IMR-90 (cell line): Measurements from ENCODE around the gene EMSY. TPM values are rescaled to one million over a fixed set of nuclear protein-coding genes. Genes with fewer than 3 reads are reported as not detected.

ENCODE experiments used
- ATAC-seq: fragments of 200-7000 bp; cut with Tn5 transposase; 2 replicates; pipeline ENCODE4 v1.9.1; 2020; ENCODE audit warnings: low read depth, mild to moderate bottlenecking, moderate library complexity
- BruUV-seq: library from RNA; stranded (reverse); fragments of 400-500 nt; replicated peaks from 2 replicates; lab custom pipeline; 2021; lab: Mats Ljungman, UMichigan
- CTCF ChIA-PET: fragments of 300-600 bp; formaldehyde crosslinking; extraction: SDS; loops from one replicate; lab custom pipeline; 2021; ENCODE audit warnings: antibody characterized with exemption; lab: Yijun Ruan, JAX
- POLR2A ChIA-PET: fragments of 300-600 bp; sonication (Branson Sonifier 250); formaldehyde crosslinking; loops from one replicate; lab custom pipeline; 2022; ENCODE audit warnings: antibody characterized with exemption; ENCODE audit not compliant: unreplicated experiment; lab: Charles Lee
- DNase-seq: peaks from one replicate; pipeline ENCODE4 v3.0.0; 2013
- H2AFZ ChIP-seq: replicated peaks from 2 replicates; pipeline ENCODE3; 2013; ENCODE audit warnings: low read length, mild to moderate bottlenecking; ENCODE audit not compliant: poor library complexity
- H2AK5ac ChIP-seq: 2 replicates; pipeline ENCODE4 v1.6.1; 2013; ENCODE audit warnings: low read depth, low read length, inconsistent platforms
- H2AK9ac ChIP-seq: replicated peaks from 2 replicates; pipeline ENCODE3; 2013; ENCODE audit warnings: mild to moderate bottlenecking, low read depth, low read length, moderate library complexity; ENCODE audit not compliant: poor library complexity
- H2BK120ac ChIP-seq: 2 replicates; pipeline ENCODE4 v1.6.1; 2013; ENCODE audit warnings: low read depth, low read length, inconsistent platforms
- H2BK15ac ChIP-seq: 3 replicates; pipeline ENCODE4 v1.6.1; 2013; ENCODE audit warnings: low read depth, low read length, inconsistent platforms
- H2BK20ac ChIP-seq: 2 replicates; pipeline ENCODE4 v1.6.1; 2013; ENCODE audit warnings: low read depth, mild to moderate bottlenecking, inconsistent platforms, low read length, moderate library complexity
- H2BK5ac ChIP-seq: 2 replicates; pipeline ENCODE4 v1.6.1; 2013; ENCODE audit warnings: mild to moderate bottlenecking, low read depth, low read length, inconsistent platforms; ENCODE audit not compliant: poor library complexity, severe bottlenecking
- H3K14ac ChIP-seq: replicated peaks from 2 replicates; pipeline ENCODE4 v1.6.1; 2013; ENCODE audit warnings: low read depth, low read length, inconsistent platforms
- H3K18ac ChIP-seq: 2 replicates; pipeline ENCODE4 v1.6.1; 2013; ENCODE audit warnings: low read depth, low read length, control low read depth
- H3K23ac ChIP-seq: 2 replicates; pipeline ENCODE4 v1.6.1; 2013; ENCODE audit warnings: low read depth, low read length, inconsistent platforms
- H3K27ac ChIP-seq: 2 replicates; pipeline ENCODE4 v1.5.1; 2013; ENCODE audit warnings: mild to moderate bottlenecking, control low read depth, low read length; ENCODE audit not compliant: insufficient read depth
- H3K27me3 ChIP-seq: 2 replicates; pipeline ENCODE4 v1.6.1; 2013; ENCODE audit warnings: low read length; ENCODE audit not compliant: control insufficient read depth, insufficient read depth
- H3K36me3 ChIP-seq: 2 replicates; pipeline ENCODE4 v1.6.1; 2013; ENCODE audit warnings: low read length, mixed read lengths; ENCODE audit not compliant: control insufficient read depth, insufficient read depth
- H3K4ac ChIP-seq: 2 replicates; pipeline ENCODE4 v1.6.1; 2013; ENCODE audit warnings: low read depth, low read length, inconsistent platforms
- H3K4me1 ChIP-seq: 2 replicates; pipeline ENCODE4 v1.6.1; 2013; ENCODE audit warnings: low read length, mixed read lengths; ENCODE audit not compliant: control insufficient read depth, insufficient read depth
- H3K4me2 ChIP-seq: 2 replicates; pipeline ENCODE4 v1.6.1; 2013; ENCODE audit warnings: low read depth, mild to moderate bottlenecking, control low read depth, low read length, moderate library complexity
- H3K4me3 ChIP-seq: 2 replicates; pipeline ENCODE4 v1.5.1; 2013; ENCODE audit warnings: low read depth, mild to moderate bottlenecking, control low read depth, low read length, moderate library complexity; ENCODE audit not compliant: insufficient read depth
- H3K56ac ChIP-seq: 2 replicates; pipeline ENCODE4 v1.6.1; 2013; ENCODE audit warnings: low read length, inconsistent platforms; ENCODE audit not compliant: insufficient read depth; ENCODE audit errors: extremely low read depth
- H3K79me1 ChIP-seq, 2 experiments: 2 replicates each; pipeline ENCODE4 v1.6.1; 2013; ENCODE audit warnings: low read length in 2 of 2, inconsistent platforms in 1 of 2, low read depth in 1 of 2
- H3K9ac ChIP-seq: 2 replicates; pipeline ENCODE4 v1.6.1; 2013; ENCODE audit warnings: low read depth, low read length, control low read depth
- H3K9me1 ChIP-seq: 2 replicates; pipeline ENCODE4 v1.6.1; 2013; ENCODE audit warnings: low read length, inconsistent platforms; ENCODE audit not compliant: insufficient read depth
- H3K9me3 ChIP-seq: 2 replicates; pipeline ENCODE4 v1.6.1; 2013; ENCODE audit warnings: low read length; ENCODE audit not compliant: control insufficient read depth, insufficient read depth
- H4K20me1 ChIP-seq: 2 replicates; pipeline ENCODE4 v1.6.1; 2013; ENCODE audit warnings: low read length, inconsistent platforms; ENCODE audit not compliant: insufficient read depth
- H4K5ac ChIP-seq: 2 replicates; pipeline ENCODE4 v1.6.1; 2013; ENCODE audit warnings: mild to moderate bottlenecking, low read depth, low read length, control low read depth
- H4K8ac ChIP-seq, 2 experiments: 2 replicates each; pipeline ENCODE4 v1.6.1; 2013; ENCODE audit warnings: low read depth in 2 of 2, low read length in 2 of 2, control low read depth in 1 of 2, inconsistent platforms in 1 of 2
- H4K91ac ChIP-seq: 2 replicates; pipeline ENCODE4 v1.6.1; 2013; ENCODE audit warnings: low read depth, low read length, inconsistent platforms; ENCODE audit not compliant: insufficient read depth
- CEBPB ChIP-seq: IDR thresholded peaks from 2 replicates; pipeline ENCODE4 v1.6.1; 2012; ENCODE audit warnings: low read depth, low read length, improper control_type of control experiment
- ELK1 ChIP-seq: fragments of 150-350 bp; IDR thresholded peaks from 2 replicates; pipeline ENCODE4 v1.6.1; 2016; ENCODE audit warnings: low read depth, mild to moderate bottlenecking, low read length, moderate library complexity, borderline replicate concordance
- FOS ChIP-seq: fragments of 150-350 bp; IDR thresholded peaks from 2 replicates; pipeline ENCODE4 v1.6.1; 2016; ENCODE audit warnings: low read depth, low read length
- MAZ ChIP-seq: IDR thresholded peaks from 2 replicates; pipeline ENCODE4 v1.6.1; 2012; ENCODE audit warnings: low read depth, mild to moderate bottlenecking, low read length, improper control_type of control experiment, moderate library complexity, borderline replicate concordance
- MXI1 ChIP-seq: IDR thresholded peaks from 2 replicates; pipeline ENCODE4 v1.6.1; 2012; ENCODE audit warnings: low read depth, mild to moderate bottlenecking, low read length, moderate library complexity, borderline replicate concordance
- NFE2L2 ChIP-seq: fragments of 150-350 bp; IDR thresholded peaks from 2 replicates; pipeline ENCODE4 v1.6.1; 2016; ENCODE audit warnings: low read depth, mild to moderate bottlenecking, low read length
- POLR2A ChIP-seq: IDR thresholded peaks from 2 replicates; pipeline ENCODE4 v1.6.1; 2012; ENCODE audit warnings: mild to moderate bottlenecking, low read depth, low read length
- RAD21 ChIP-seq: IDR thresholded peaks from 2 replicates; pipeline ENCODE4 v1.6.1; 2012; ENCODE audit warnings: low read length, improper control_type of control experiment
- RFX5 ChIP-seq: IDR thresholded peaks from 2 replicates; pipeline ENCODE4 v1.8.0; 2012; ENCODE audit warnings: low read depth, mild to moderate bottlenecking, low read length, moderate library complexity
- SMC3 ChIP-seq: fragments of 150-350 bp; IDR thresholded peaks from 2 replicates; pipeline ENCODE4 v1.6.1; 2016; ENCODE audit warnings: low read depth, mild to moderate bottlenecking, antibody characterized with exemption, low read length, moderate library complexity
- USF2 ChIP-seq: fragments of 150-350 bp; IDR thresholded peaks from 2 replicates; pipeline ENCODE4 v1.6.1; 2017; ENCODE audit warnings: mild to moderate bottlenecking, antibody characterized with exemption, low read length, low read depth
- WGBS, 2 experiments: methylation state at CpG; one replicate each; pipeline versions ENCODE4 v1.1.5 to v1.1.7; 2013; ENCODE audit warnings: missing lambda C conversion rate in 2 of 2; ENCODE audit not compliant: insufficient read length in 1 of 2; ENCODE audit errors: extremely low coverage in 2 of 2; 5-methylcytosine and 5-hydroxymethylcytosine counted together
- dilution Hi-C: fragments of 300-500 bp; cut with HindIII; formaldehyde crosslinking; loops from one replicate; pipeline ENCODE4 v1.14.3; 2018; ENCODE audit warnings: low sequenced_read_pairs; ENCODE audit not compliant: unreplicated experiment
- in situ Hi-C: fragments of 300-500 bp; cut with MboI; formaldehyde crosslinking; loops from 3 replicates; pipeline ENCODE4 v1.14.3; 2019; ENCODE audit warnings: low sequenced_read_pairs, inconsistent platforms, mixed read lengths
- intact Hi-C: fragments of 100-400 bp; cut with micrococcal nuclease; formaldehyde crosslinking; loops from 2 replicates; pipeline ENCODE4 v1.10.0; 2022
- polyA plus RNA-seq, 3 experiments: library from polyadenylated mRNA; depleted of rRNA; stranded (reverse); fragments of >200 nt; gene quantifications; 2 replicates each; pipeline ENCODE4 v1.2.3, GENCODE V29; 2012; ENCODE audit warnings: low replicate concordance in 1 of 3
- total RNA-seq: library from RNA; depleted of rRNA; stranded (reverse); fragments of >200 nt; gene quantifications from 2 replicates; pipeline ENCODE4 v1.2.3, GENCODE V29; 2012

The EMSY gene
- total and polyA plus RNA-seq, 2 of the 4 experiments (the other 2 are of a cell fraction): 14.1 to 22.0 TPM

- Histone ChIP-seq H3K4me3 (no peak overlapping the region), H4K8ac (peak overlapping the region; percentile 4 to 66; a peak in 2 of 4 replicates), H3K4me1 (peaks cover 22% of the 10 kb centered on the region), H2BK5ac (peak overlapping the region; percentile 90), H2AFZ (no peak overlapping the region), H3K27me3 (no peaks in the 10 kb centered on the region), H4K20me1 (no peaks in the 10 kb centered on the region), H3K4me2 (no peak overlapping the region), H3K79me1 (no peaks in the 10 kb centered on the region), H4K91ac (0 out of 2 replicates have a peak overlapping the region, but pooled peaks have one; percentile 29), H2BK20ac (0 out of 2 replicates have a peak overlapping the region, but pooled peaks have one; percentile 60), H3K56ac (no peak overlapping the region), H2BK120ac (peak overlapping the region; percentile 88; the same call in 1 of the 2 replicates), H2AK5ac (no peak overlapping the region), H3K27ac (peak overlapping the region; percentile 69; the same call in 1 of the 2 replicates), H3K4ac (peak overlapping the region; percentile 78), H3K9me1 (peaks cover 18% of the 10 kb centered on the region), H3K36me3 (no peaks in the 10 kb centered on the region), H3K14ac (peak overlapping the region; percentile 81), H2BK15ac (no peak overlapping the region), H3K18ac (peak overlapping the region; percentile 6; the same call in 1 of the 2 replicates), H2AK9ac (peak overlapping the region; percentile 6), H3K23ac (no peak overlapping the region), H3K9ac (no peak overlapping the region), H3K9me3 (no peaks in the 10 kb centered on the region), H4K5ac (0 out of 2 replicates have a peak overlapping the region, but pooled peaks have one; percentile 24)
- 100% methylated on average over 1 of the region's 1 CpG; no CpG with 5 or more reads in 1 of the 2 experiments for WGBS, 2 experiments
- ATAC-seq (peak; percentile 3; the same call in 1 of the 2 replicates), DNase-seq (no peak)
- CTCF ChIA-PET: interaction anchor here (1.0 kb wide), 1 partner anchor 24 kb away, joined by 3 read pairs; no protein-coding TSS in a partner anchor
- in situ Hi-C loops: no loop called here
- dilution Hi-C loops: no loop called here
- POLR2A ChIA-PET: no interaction called here
- intact Hi-C loops: no loop called here
- BruUV-seq: no TSS peak
- TF ChIP-seq CEBPB (no peak), MXI1 (no peak), SMC3 (no peak), POLR2A (no peak), ELK1 (no peak), USF2 (no peak), NFE2L2 (no peak), FOS (no peak), RAD21 (no peak), MAZ (no peak), RFX5 (no peak)
Measured at GRCh38 chr11:76574879-76575278, 130.1 kb downstream of the EMSY start.
